OCI-LY7 (cell line): Measurements from ENCODE around the gene DMAC2.

Source experiments
- CTCF ChIP-seq: fragments of 200-600 bp; sonication (generic); conservative IDR thresholded peaks from 2 replicates; pipeline ENCODE4 v1.5.1; 2014; ENCODE audit warnings: mild to moderate bottlenecking, antibody characterized with exemption, low read length, moderate library complexity, mixed read lengths
- EZH2phosphoT487 ChIP-seq: fragments of 200-600 bp; sonication (generic); IDR thresholded peaks from 2 replicates; pipeline ENCODE4 v1.6.1; 2018; ENCODE audit warnings: low read depth, borderline replicate concordance, mild to moderate bottlenecking, mixed run types, antibody characterized with exemption, low read length, moderate library complexity, mixed read lengths

DNA sequence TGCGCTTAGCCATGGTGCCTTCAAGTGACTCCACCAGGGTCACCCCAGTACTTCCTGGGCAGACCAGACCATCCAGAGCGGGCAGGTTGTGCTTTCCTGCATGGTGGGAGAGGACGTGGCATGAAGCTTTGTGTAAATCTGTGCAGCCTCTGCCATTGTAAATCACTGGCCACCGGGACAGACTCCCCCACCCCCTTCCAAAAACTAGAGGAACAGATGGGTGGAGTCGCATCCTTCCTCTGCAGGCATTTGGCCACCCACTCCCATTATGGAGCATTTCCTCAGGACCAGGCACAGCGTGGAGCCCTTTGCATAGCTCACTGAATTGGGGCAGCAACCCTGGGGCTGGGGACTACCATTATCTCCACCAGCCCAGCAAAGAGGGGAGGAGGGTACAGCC, 33.9 kb downstream of the DMAC2 start:
- no peak for TF ChIP-seq CTCF
- TF ChIP-seq EZH2phosphoT487, result no peak
